ENCODE results near the gene MAP3K8.
"Not testable (repeated sequence)": the region's sequence is repeated elsewhere in the genome, so short reads cannot be mapped to it uniquely, and the experiment has no call there.

MAP3K8 gene

DNA sequence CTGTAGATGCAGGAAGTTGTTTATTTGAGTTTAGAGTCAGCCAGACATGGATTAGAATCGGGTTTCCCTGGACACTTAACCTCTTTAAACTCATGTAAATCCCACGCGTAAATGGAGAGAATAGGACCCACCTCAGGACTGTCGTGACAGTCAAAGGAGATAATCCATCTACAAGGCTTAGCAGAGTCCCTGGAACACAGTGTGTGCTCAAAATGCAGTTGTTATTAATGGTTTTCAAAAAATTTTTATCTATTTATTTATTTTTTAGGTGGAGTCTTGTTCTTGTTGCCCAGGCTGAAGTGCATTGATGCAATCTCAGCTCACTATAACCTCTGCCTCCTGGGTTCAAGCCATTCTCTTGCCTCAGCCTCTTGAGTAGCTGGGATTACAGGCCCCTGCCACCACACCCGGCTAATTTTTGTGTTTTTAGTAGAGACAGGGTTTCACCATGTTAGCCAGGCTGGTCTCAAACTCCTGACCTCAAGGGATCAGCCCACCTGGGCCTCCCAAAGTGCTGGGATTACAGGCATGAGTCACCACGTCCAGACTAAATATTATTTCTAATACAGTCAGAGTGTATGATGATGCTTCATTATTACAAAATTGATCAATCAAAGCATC is 10.2 kb upstream of the MAP3K8 start:
- DNase-seq: not testable (repeated sequence)

DNA sequence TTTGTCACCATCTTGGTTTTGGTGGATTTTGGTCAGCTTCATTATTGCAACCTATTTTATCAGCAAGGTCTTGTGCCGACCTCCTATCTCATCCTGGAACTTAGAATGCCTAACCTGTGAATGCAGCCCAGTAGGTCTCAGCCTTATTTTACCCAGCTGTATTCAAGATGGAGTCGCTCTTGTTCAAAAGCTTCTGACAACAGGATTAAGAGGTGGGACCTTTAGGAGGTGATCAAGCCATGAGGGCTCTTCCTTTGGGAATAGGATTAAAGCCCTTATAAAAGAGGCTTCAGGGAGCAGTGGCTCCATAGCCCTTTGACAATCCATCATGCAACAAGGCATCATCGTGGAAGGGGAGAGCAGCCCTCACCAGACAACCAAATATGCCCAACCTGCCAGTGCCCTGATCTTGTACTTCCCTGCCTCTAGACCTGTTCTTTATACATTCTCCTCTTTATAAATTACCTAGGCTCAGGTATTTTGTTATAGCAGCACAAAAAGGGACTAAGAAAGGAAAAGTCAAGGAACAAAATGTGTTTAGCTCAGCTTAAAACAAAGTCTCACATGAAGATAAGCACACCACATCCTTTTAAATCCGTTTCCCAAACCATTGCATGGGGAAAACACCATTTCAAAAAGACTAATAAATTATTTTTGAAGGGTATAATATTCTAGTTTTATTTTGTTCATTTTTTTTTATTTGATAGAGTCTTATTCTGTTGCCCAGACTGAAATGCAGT is 8.5 kb upstream of the MAP3K8 start:
- no peak for DNase-seq

DNA sequence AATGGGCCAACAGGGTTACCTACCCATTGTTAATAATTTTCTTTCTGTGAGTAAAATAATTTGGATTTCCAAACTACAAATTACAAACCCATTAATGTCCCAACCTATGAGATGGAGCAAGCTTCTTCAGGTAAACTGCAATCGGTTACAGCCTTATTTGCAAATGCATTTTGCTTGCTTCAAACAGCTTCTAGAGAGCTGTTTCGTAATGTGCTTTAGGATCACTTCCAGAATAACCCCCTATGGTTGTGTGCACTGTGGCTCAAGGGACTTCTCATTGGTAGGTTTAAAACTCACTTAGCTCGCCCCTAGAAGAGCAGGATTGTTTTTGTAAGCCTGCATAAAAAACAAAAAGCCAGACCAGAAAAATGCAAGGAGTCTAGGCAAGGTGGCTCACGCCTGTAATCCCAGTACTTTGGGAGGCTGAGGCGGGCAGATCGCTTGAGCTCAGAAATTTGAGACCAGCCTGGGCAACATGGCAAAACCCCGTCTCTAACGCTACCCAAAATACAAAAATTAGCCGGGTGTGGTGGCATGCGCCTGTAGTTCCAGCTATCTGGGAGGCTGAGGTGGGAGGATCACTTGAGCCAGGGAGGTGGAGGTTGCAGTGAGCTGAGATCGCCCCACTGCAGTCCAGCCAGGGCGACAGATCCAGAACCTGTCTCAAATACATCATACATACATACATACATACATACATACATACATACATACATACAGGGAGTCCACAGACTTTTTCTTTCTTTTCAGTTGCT is 3.3 kb upstream of the MAP3K8 start:
- no peak for DNase-seq

DNA sequence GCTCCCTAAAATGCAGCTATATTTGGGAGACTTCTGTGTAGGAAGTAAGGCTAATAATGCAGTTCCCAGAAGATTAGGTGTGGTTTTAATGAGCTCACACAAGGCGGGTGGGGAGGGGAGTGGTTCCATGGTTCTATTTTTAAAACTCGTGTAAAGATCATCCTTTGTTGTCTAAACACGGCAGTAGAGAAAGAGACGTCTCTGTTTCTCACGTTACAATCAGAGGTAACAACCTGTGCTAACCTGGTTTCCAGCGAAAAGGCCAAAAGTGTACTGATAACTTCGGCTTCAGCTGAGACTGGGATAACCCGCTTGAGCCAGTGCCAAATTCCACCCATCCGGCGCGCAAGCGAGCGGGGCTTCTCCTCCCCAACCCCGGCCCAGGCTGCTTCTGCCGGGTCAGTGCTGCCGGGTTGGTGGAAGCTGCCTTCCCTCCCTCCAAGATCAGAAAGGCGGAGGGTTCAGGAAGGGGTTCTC is 2.5 kb upstream of the MAP3K8 start:
- no peak for DNase-seq

DNA sequence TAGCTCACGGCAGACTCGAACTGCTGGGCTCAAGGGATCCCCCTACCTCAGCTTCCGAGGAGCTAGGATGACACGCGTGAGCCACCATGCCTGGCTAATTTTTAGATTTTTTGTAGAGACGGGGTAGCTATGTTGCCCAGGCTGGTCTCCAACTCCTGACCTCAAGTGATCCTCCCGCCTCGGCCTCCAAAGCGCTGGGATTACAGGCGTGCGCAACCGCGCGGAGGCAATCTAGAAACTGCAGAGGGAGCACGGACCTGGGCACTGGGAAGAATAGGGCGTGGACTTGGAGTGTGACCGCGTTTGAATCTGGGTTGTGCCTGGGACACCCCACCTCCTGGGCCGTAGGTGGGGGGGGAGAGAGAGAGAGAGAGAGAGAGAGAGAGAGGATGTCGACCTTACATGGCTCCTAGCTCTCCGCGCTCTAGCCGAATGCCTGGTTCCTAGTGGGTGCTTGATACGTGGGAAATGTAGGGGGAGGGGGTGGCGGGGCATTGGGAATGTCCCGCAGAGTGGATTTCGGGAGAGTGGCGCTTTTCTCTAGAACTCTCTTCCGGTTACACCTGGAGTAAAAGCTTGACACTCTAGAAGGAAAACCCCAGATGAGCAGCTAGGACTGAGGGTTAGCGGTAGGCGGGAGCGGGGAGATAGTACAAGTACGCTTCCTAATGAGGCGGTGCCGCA is 1.2 kb upstream of the MAP3K8 start:
- DNase-seq: no peak

DNA sequence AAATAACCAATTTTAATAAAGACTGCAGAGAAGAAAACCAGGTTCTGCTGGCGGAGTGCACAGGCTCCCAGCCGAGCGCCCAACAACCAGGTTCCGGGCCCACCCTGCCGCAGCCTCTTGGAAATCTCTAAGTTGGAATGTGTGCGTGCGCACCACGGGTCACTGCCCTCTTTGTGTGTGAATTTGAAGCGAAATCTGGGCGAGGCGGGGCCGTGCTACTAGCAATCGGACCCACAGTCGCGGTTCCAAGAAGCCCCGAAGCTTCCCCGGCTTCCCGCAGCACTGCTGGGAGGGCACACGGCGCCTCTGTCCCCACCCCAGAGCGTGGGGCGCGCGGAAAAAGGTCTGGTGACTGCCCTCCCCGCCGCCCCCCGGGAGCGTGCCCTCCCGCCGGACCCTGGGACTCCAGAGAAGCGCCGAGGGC is 666 bp upstream of the MAP3K8 start:
- peak; percentile 22 for DNase-seq

DNA sequence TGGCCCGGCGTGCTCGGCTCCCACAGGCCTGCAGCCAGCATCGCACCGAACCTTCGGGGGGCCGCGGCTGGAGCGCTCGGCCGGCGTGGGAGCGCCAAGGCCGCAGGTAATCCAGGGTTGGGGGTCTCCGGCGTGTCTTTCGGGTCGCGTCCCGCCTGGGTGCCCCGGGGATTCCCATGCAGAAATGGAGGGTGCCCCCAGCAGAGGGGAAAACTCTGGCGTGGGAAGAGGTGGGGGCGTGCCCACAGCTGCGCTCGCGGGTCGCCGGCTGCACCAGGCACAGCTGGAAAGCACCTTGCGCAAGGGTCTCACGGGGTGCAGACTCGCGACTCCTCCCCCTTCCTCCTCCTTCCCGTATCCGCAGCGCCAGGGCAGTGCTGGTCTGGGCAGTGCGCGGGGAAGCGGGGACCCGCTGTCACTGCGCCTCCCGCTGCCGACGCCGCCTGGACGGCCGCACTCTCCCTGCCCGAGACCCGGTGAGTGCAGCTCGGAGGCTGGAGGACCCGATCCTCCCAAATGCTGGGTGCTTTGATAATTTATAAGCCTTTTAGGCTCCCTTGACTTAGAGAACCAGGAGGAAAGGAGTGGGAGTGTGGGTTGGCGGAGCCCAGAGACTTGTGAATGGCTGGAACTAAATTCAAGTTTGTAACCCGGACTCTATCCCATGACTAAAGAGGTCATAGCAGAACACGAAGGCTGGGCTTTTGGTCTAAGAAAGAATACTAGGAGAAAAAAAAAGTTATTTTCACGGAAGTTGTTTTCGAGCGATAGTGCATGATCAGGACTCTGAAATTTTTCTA is 489 bp downstream of the MAP3K8 start:
- DNase-seq: no peak

DNA sequence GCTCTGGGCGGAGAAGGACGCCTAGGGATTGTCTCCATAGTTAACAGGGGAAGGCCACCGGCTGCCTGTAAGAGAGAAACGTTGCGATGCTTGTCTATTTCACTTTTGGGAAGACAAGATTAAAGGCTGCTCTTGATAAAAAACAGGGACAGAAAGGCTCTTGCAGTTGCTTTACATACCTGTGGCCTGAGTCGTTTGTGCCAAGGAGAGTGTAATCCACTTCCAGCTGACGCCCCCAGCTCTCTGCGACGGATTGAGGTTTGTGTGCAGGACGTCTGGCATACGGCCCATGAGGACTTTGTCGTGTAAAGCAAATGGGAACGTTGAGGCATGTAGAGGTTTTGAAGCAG is 1.1 kb downstream of the MAP3K8 start:
- no peak for DNase-seq

DNA sequence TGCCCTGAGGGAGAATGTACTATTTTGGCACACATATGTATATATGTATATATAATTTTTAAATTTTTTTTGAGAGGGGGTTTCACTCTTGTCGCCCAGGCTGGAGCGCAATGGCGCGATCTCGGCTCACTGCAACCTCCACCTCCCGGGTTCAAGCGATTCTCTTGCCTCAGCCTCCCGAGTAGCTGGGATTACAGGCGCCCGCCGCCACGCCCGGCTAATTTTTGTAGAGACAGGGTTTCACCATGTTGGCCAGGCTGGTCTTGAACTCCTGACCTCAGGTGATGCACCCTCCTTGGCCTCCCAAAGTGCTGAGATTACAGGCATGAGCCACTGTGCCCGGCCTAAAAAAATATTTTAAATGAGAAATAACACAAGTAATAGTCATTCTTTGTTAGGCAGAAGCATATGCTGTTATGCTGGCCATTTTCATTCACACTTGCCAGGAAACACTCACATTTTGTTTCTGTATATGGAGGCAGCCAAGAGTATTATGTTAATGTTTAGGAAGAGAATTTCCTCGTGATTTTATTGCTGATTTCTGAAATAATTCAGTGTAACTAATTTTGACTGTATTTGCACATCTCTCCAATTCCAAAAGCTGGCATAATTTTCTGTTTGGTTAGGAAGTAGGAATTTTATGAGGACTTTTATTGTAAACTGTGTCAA is 1.6 kb downstream of the MAP3K8 start:
- DNase-seq: not testable (repeated sequence)

DNA sequence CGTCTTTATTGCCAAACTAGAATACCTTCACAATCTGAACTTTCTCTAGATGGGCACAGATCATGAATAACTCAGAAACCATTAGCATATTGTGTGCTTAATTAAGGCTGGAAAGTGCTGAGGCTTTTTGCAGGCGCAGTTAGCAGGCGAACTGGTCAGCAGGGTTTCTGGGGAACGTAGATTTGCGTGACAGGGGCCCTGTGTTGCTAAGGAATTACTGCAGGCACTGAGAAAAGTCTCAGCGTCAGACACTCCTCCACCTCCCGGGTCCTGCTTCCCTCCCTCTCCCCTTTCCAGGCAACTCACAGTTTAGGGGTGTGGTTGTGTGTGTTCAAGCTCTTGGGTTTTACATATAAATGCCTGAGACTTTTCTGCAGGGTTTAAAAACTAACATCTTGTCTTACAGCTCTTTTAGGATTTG is 2.2 kb downstream of the MAP3K8 start:
- DNase-seq: no peak

DNA sequence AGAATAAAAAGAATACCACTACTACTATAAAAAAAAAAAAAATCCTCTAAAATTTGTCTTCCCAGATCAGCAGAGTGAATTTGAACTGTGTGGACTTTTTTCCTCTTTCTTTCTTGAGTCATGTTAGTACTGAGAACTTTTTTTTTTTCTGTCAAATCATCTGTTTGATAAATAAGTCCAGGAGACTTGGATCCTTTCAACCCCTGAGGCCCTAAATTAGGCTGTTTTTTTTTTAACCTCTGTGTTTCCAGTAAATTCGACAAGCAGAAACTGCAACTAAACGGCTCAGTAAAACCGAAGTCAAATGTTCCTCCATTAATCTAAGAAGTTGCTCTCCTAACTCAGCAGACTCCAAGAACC is 2.7 kb downstream of the MAP3K8 start:
- DNase-seq: no peak

DNA sequence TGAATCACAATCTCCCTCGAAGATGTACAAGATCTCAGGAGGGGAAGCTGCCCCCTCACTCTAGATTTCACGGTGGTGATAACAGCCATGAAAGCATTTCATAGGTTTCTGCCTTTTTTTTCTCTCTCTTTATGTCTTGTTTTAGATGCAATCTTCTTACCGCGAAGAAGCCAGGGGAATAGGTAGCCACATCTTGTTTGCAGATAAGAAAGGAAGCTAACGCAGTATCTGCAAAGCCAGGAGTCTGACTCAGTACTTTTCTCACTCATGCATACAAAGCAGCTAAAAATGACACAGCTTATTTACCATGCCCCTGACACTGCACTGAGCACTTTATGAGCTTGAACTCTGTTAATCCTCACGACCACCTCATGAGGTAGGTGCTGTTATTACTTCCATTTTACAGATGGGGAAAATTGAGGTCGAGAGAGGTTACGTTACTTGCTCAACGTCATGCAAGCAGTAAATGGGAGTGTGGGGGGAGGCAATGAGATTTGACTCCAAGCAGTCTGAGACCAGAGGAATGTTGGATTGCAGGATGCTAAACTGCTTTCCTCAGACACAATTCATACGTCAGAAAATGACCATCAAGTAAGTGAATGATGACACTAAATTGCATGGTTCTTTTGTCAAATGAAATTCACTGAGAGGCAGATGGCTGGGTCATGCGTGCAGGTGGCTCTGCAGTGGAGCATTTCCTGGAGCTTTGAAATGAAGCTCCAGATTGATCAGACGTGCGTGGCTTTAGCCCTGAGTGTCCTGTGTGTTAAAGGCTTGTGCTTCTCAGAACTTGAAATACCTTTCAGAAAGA is 3.3 kb downstream of the MAP3K8 start:
- no peak for DNase-seq

DNA sequence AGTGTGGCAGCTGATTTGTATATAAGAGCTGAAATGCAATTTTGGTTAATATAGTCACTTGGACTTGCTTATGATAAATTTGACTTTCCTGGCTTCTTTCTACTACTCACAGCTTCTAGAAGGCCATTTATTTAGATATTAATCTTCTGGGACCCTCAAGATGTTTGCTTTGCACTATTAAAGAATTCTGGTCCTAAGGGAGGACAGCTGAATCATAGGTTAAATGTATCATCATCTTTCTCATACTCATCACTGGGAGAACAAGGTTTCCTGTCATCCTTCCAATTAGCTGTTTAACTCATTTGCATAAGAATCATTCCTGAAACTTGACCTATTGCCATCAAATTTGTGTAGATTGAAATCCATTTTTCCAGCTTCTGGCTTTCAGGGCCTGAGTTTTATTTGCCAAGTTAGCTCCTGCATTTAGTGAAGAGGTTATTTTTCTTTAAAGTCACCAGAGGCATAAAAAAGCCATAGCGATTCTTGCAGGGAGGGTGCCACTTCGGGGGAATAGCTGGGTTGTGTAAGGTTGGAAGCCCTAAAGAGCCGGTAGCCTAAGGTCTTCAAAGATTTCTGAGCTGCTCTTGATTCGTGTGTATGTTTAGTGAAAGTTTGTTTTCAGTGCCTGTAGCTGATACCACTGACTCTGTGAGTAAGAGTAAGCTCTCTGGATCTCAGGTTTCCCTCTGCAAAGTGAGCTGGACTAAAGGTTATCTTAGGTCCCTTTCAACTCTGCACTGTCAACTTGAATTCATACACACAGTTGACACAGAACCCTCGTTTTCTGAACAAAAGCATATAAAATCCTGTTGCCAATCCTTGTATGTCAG is 4.3 kb downstream of the MAP3K8 start:
- DNase-seq: no peak

DNA sequence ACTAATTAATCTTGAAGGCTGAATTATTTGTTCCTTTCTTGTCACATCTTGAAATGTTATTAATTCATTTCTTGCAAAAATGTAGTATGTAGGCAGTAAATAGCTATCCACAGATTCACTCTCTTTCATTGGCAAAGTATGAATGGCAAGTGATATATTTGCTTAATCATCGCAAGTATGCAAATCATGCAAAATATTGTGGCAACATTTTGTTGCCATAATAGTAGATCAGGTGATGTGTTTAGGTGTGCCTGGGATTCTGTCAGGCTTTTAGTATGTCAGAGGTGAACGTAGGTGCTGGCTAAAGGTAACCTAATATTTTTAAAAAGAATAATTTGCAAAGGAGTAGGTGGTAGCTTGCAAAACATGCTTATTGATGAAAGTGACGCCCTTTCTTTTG is 5.9 kb downstream of the MAP3K8 start:
- no peak for DNase-seq

DNA sequence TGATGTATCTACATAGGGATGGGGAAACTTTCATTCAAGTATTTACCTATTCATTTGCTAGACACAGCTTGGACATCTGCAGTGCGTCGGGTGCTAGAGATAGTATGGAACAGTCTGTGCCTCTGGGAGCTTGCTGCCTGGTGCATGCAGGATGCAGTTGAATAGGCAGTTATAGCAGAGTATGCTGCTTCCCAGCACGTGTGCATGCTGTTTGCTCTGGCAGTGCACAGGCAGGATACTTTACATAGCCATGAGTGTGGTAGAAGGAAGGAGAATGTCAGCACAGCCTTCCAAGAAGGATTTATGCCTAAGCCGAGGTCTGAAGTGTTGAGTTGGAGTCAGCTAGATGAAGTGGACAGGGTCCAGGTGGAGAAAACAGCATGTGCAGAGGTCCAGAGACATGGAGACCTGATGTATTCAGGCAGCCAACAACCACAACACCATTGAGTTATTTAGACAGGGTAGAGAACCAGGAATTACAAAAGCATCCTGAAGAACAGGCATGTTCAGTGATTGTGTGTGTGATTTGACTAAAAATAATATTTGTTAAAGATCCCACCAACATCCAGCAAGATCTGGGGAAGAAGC is 8.1 kb downstream of the MAP3K8 start:
- DNase-seq: no peak

DNA sequence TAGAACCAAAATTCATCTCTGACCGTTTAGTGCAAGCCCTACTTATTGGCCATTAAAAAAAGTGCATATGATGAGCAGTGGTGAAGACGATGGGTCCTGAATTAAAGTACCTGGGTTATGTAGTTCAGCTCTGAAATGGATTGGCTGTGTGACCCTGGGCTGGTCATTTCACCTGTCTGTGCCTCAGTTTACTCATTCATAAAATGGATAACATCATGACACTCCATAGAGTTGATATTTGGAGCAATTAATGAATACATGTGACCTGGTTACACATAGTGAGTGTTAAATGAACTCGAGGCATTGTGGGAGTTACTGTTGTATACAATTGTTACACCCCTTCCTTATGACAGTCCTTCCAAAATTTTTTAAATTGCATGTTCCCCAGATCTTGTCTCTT is 9.1 kb downstream of the MAP3K8 start:
- no peak for DNase-seq

DNA sequence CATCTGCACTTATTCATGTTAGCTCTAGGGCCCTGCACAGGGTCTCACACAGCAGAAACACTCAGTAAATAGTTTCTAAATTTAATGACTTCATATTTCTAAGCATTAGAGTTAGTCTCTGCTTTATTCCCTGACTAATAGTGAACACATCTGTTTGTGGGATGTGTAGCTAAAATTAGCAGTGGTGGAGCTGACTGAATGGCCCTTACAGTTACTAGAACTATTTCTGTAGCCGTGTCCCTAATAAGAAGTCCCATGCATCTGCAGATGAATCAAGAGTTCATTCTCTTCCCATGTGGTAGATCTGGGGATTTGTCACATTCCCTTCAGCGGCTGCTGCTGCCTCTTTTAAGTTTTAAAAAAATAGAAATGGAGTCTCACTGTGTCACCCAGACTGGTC is 11.7 kb downstream of the MAP3K8 start:
- DNase-seq: no peak

DNA sequence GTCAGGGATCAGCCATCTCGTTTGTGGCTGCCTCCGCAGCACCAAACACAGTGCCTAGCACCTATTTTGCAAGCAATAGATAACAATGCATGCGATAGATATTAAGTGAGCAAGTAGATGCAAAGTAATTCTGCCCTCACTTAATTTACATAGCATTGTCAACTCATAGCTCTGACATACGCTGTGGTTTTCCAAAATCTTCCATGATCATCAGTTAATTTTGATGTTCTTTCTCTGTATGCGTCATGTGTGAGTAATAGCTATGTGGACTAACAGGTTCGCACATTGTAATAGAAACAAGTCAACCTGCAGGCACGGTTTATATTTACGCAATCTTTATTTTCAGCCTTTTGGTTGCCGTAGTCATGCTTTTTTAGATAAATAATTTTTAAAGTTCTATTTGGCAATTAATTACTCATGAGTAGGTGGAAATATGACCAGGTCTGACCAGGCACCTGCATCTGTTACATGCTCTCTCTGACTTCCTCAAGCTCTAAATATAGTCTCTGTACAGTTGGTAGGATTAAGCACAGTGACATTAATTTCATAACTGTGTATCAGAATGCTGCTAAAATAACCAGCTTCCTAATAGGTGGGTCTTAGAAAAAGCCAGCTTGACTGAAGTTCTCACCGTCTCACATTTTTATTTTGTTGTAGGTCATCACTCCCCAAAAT is 13.3 kb downstream of the MAP3K8 start:
- no peak for DNase-seq

DNA sequence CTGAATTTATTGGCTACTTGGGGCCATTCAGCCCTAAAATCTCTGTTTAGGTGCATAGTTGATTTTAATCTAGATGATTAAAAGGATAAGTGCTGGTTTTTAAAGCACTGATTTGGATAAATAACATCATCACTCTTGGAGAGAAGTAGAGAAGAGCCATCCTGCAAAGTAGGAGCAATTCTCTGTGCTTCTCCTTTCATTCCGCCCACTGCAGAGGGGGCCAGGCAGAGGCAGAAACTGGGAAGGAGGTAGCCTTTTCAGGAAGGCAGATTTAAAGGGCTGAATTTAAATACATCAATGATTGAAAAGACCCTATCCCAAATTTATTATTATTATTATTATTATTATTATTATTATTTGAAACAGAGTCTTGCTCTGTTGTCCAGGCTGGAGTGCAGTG is 14.1 kb downstream of the MAP3K8 start:
- no peak for DNase-seq

Data from NCI-H2171 treated with DMSO at 0.1 percent for 48 hours (cell line).